Measurements from ENCODE around the gene MIER3. TPM values are rescaled to one million over a fixed set of nuclear protein-coding genes. Genes with fewer than 3 reads are reported as not detected.

The MIER3 gene
- total RNA-seq, 1 donor from 2014 or later, result 43.1 TPM

DNA sequence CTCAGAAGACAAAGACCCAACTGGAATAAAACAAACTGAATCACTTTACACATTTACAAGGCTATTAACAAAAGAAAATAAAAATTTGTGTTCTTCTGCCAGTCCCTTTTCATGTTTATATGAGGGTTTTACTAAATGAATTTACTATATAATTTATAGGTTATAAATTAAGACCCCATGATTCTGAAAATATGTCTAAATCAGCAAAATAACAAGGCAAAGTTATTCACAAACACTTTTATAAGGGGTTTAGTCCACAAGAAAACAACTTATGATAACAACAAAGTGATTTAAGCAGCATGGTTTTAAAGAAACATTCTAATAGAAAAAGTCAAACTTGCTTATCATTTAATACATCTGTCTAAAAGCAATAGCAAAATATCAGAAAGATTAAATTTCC is 4.9 kb downstream of the MIER3 start:
- DNase-seq (ENCODE audit: extremely low spot score, unreplicated experiment), result no peak
- TF ChIP-seq, protein P1, sequence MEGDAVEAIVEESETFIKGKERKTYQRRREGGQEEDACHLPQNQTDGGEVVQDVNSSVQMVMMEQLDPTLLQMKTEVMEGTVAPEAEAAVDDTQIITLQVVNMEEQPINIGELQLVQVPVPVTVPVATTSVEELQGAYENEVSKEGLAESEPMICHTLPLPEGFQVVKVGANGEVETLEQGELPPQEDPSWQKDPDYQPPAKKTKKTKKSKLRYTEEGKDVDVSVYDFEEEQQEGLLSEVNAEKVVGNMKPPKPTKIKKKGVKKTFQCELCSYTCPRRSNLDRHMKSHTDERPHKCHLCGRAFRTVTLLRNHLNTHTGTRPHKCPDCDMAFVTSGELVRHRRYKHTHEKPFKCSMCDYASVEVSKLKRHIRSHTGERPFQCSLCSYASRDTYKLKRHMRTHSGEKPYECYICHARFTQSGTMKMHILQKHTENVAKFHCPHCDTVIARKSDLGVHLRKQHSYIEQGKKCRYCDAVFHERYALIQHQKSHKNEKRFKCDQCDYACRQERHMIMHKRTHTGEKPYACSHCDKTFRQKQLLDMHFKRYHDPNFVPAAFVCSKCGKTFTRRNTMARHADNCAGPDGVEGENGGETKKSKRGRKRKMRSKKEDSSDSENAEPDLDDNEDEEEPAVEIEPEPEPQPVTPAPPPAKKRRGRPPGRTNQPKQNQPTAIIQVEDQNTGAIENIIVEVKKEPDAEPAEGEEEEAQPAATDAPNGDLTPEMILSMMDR (conservative IDR thresholded peaks at IDR 0.05), result no peak
- Mint-ChIP-seq H3K4me3 (no peak overlapping the region), H3K9me3 (no peaks in the 10 kb centered on the region), H3K4me1 (ENCODE audit: unreplicated experiment) (peaks cover 11% of the 10 kb centered on the region), H3K36me3 (peaks cover 26% of the 10 kb centered on the region), H3K27me3 (no peaks in the 10 kb centered on the region), H3K27ac (no peak overlapping the region)

GRCh38 chr5:56941981-56942380 is 9.9 kb downstream of the MIER3 start:
- no peak for DNase-seq (ENCODE audit: extremely low spot score, unreplicated experiment)
- TF ChIP-seq, protein P1 (conservative IDR thresholded peaks at IDR 0.05), result no peak

DNA sequence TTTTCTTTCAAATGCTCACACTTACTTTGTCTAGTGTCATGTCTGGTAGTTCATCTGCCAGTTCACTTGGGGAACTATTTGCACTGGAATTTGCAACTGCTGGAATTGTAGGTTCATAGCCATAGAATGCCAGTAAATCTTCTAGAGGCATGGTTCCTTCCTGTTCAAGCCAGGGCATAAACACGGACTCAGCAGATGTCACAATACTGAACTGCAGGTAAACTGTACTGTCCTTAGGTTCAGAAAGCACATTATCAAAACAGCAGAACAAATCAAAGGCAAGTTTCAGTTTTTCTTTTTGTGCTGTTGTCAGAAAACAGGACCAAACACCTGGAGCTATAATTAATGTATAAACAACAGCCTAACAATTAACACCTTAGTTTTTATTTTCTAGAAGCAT is 13.1 kb downstream of the MIER3 start:
- TF ChIP-seq, protein P1 (conservative IDR thresholded peaks at IDR 0.05), result no peak
- no peak overlapping the region for H3K4me3 Mint-ChIP-seq
- H3K9me3 Mint-ChIP-seq, result no peaks in the 10 kb centered on the region
- H3K27ac Mint-ChIP-seq, result no peak overlapping the region
- DNase-seq (ENCODE audit: extremely low spot score, unreplicated experiment), result no peak
- peaks cover 51% of the 10 kb centered on the region for H3K36me3 Mint-ChIP-seq
- H3K4me1 Mint-ChIP-seq (ENCODE audit: unreplicated experiment), result peaks cover 5% of the 10 kb centered on the region
- no peaks in the 10 kb centered on the region for H3K27me3 Mint-ChIP-seq

More at GRCh38 chr5:56941981-56942380, 9.9 kb downstream of the MIER3 start:
- Mint-ChIP-seq H3K27ac (no peak overlapping the region), H3K36me3 (peaks cover 48% of the 10 kb centered on the region), H3K4me3 (no peak overlapping the region), H3K9me3 (no peaks in the 10 kb centered on the region), H3K4me1 (ENCODE audit: unreplicated experiment) (peaks cover 5% of the 10 kb centered on the region), H3K27me3 (no peaks in the 10 kb centered on the region)

DNA sequence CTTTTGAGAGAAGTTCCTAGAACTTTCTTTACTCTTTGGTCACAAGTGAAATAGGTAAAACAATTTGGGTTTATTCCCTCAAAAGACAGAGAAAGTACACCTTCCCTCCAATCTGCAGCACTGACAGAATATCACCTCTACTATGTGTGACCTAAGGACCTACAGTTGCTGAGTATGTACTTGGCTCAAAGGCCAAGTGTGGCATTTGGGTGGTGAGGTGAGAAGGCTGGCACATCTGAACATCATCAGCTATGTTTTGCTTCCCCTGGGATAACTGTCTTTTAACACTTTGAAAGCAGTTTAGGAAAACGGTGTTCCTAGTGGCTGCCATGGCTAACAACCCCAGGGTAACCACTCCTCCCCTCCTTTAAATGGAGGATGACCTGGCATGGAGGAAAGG is 17.6 kb downstream of the MIER3 start:
- no peak overlapping the region for H3K27ac Mint-ChIP-seq
- H3K36me3 Mint-ChIP-seq, result peaks cover 37% of the 10 kb centered on the region
- no peaks in the 10 kb centered on the region for H3K4me1 Mint-ChIP-seq (ENCODE audit: unreplicated experiment)
- TF ChIP-seq, protein P1 (conservative IDR thresholded peaks at IDR 0.05), result no peak
- DNase-seq (ENCODE audit: extremely low spot score, unreplicated experiment), result no peak
- no peaks in the 10 kb centered on the region for H3K9me3 Mint-ChIP-seq
- H3K4me3 Mint-ChIP-seq, result no peak overlapping the region
- no peaks in the 10 kb centered on the region for H3K27me3 Mint-ChIP-seq

DNA sequence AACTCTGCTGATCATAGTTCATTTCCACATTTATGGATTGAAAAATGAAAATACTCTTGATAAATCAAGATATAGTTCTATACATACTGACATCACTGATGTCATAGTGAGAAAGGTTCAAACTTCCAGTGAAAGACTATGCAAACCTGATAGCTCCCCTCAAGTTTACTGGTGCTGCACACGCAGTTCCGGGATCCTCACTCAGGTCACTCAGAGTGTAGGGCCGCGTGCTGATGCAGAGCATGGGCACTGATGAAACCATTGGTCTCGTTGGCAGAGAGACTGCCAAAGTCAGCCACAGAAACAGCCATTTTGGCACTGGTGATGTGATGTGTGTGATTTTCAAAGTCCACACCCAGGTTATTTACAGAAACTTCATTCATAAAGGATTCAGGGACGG is 29.0 kb downstream of the MIER3 start:
- TF ChIP-seq, protein P1 (conservative IDR thresholded peaks at IDR 0.05), result no peak
- no peaks in the 10 kb centered on the region for H3K9me3 Mint-ChIP-seq
- H3K4me3 Mint-ChIP-seq, result no peak overlapping the region
- no peak for DNase-seq (ENCODE audit: extremely low spot score, unreplicated experiment)
- peaks cover 58% of the 10 kb centered on the region for H3K36me3 Mint-ChIP-seq
- no peak overlapping the region for H3K27ac Mint-ChIP-seq
- H3K4me1 Mint-ChIP-seq (ENCODE audit: unreplicated experiment), result peaks cover 5% of the 10 kb centered on the region
- no peaks in the 10 kb centered on the region for H3K27me3 Mint-ChIP-seq

Measured in type B pancreatic cell (in vitro differentiated cells).